A549 (cell line): ENCODE results near the gene CDK4. TPM values are rescaled to one million over a fixed set of nuclear protein-coding genes. Genes with fewer than 3 reads are reported as not detected.

ENCODE experiments used
- ATAC-seq, 2 experiments: fragments of 200-7000 bp in 1 of 2; fragments of >200 bp in 1 of 2; cut with Nextera tagmentation in 1 of 2; cut with Tn5 transposase in 1 of 2; 3 replicates each; pipeline versions ENCODE4 v1.8.0 to v1.9.1; 2018 to 2020; ENCODE audit warnings: mild to moderate bottlenecking in 1 of 2, moderate library complexity in 1 of 2
- CTCF ChIA-PET: fragments of 300-600 bp; sonication (Branson Sonifier 250); formaldehyde crosslinking; extraction: SDS; loops from one replicate; lab custom pipeline; 2021; ENCODE audit warnings: antibody characterized with exemption, inconsistent platforms; lab: Yijun Ruan, JAX
- POLR2A ChIA-PET: fragments of 350-600 bp; formaldehyde crosslinking; extraction: SDS; loops from one replicate; lab custom pipeline; 2021; ENCODE audit warnings: antibody characterized with exemption, inconsistent platforms; lab: Yijun Ruan, JAX
- DNase-seq, 2 experiments: peaks; one replicate each; pipeline versions ENCODE4 v3.0.0 to v3.0.0-alpha.2; 2011 to 2016; ENCODE audit warnings: low read depth in 1 of 2, low spot score in 1 of 2
- FAIRE-seq: peaks from 2 replicates; lab custom pipeline; 2011; peaks lifted over from hg19 to GRCh38; lab: Jason Lieb, UNC
- H3K27ac ChIP-seq, 2 experiments: fragments of >200 bp; sonication (Bioruptor Twin); formaldehyde crosslinking; 3 replicates each; pipeline ENCODE4 v1.5.1; 2016 to 2017
- H3K4me1 ChIP-seq: fragments of >200 bp; sonication (Bioruptor Twin); formaldehyde crosslinking; 3 replicates; pipeline ENCODE4 v1.6.1; 2016
- H3K4me2 ChIP-seq: fragments of >200 bp; sonication (Bioruptor Twin); formaldehyde crosslinking; 3 replicates; pipeline ENCODE4 v1.6.1; 2016
- H3K4me3 ChIP-seq: fragments of >200 bp; sonication (Bioruptor Twin); formaldehyde crosslinking; 3 replicates; pipeline ENCODE4 v1.5.1; 2016
- H3K9me3 ChIP-seq: fragments of >200 bp; sonication (Bioruptor Twin); formaldehyde crosslinking; 3 replicates; pipeline ENCODE4 v1.6.1; 2016
- BCL3 ChIP-seq: fragments of >200 bp; sonication (Bioruptor Twin); formaldehyde crosslinking; IDR thresholded peaks from 3 replicates; pipeline ENCODE4 v1.6.1; 2016
- BHLHE40 ChIP-seq: IDR thresholded peaks from 2 replicates; pipeline ENCODE4 v1.6.1; 2012; ENCODE audit warnings: low read depth, low read length, inconsistent platforms
- CBX2 ChIP-seq: fragments of 200-600 bp; sonication (generic); IDR thresholded peaks from 2 replicates; pipeline ENCODE4 v1.6.1; 2016; ENCODE audit warnings: low read depth, mild to moderate bottlenecking, borderline replicate concordance
- CBX8 ChIP-seq: fragments of 200-600 bp; sonication (generic); IDR thresholded peaks from 2 replicates; pipeline ENCODE4 v1.6.1; 2016
- CTCF ChIP-seq: fragments of >200 bp; sonication (Bioruptor Twin); formaldehyde crosslinking; IDR thresholded peaks from 3 replicates; pipeline ENCODE4 v1.5.1; 2016
- E2F6 ChIP-seq: IDR thresholded peaks from 2 replicates; pipeline ENCODE4 v1.6.1; 2012; ENCODE audit warnings: low read depth, borderline replicate concordance
- EHF ChIP-seq: fragments of 250-450 bp; sonication (Bioruptor Pico); IDR thresholded peaks from 2 replicates; pipeline ENCODE4 v1.5.0; 2020; ENCODE audit warnings: mild to moderate bottlenecking
- EHMT2 ChIP-seq: fragments of 200-600 bp; sonication (generic); IDR thresholded peaks from 2 replicates; pipeline ENCODE4 v1.6.1; 2016; ENCODE audit warnings: antibody characterized with exemption, low read depth, mild to moderate bottlenecking, moderate library complexity
- ELK1 ChIP-seq: fragments of 150-350 bp; IDR thresholded peaks from 2 replicates; pipeline ENCODE4 v1.6.1; 2014; ENCODE audit warnings: low read depth, mild to moderate bottlenecking, low read length
- ESRRA ChIP-seq: fragments of 150-350 bp; IDR thresholded peaks from 2 replicates; pipeline ENCODE4 v1.6.1; 2014; ENCODE audit warnings: mild to moderate bottlenecking, low read length, borderline replicate concordance
- FOSB ChIP-seq: fragments of 250-450 bp; sonication (Bioruptor Pico); IDR thresholded peaks from 2 replicates; pipeline ENCODE4 v1.5.0; 2020; ENCODE audit warnings: mild to moderate bottlenecking, moderate library complexity
- FOXS1 ChIP-seq: fragments of 250-450 bp; sonication (Bioruptor Pico); IDR thresholded peaks from 2 replicates; pipeline ENCODE4 v1.5.0; 2020; ENCODE audit warnings: mild to moderate bottlenecking, moderate library complexity
- HDAC2 ChIP-seq: fragments of 200-600 bp; sonication (generic); IDR thresholded peaks from 2 replicates; pipeline ENCODE4 v1.6.1; 2016
- HEYL ChIP-seq: fragments of 250-450 bp; sonication (Bioruptor Pico); IDR thresholded peaks from 2 replicates; pipeline ENCODE4 v1.8.0; 2021; ENCODE audit warnings: mild to moderate bottlenecking, moderate library complexity
- HOXB13 ChIP-seq: fragments of 250-450 bp; sonication (Bioruptor Pico); IDR thresholded peaks from 2 replicates; pipeline ENCODE4 v1.5.0; 2020; ENCODE audit warnings: low read depth, mild to moderate bottlenecking, moderate library complexity
- MYC ChIP-seq: IDR thresholded peaks from 2 replicates; pipeline ENCODE4 v1.6.1; 2012; ENCODE audit warnings: mild to moderate bottlenecking, inconsistent platforms, low read length, improper control_type of control experiment, borderline replicate concordance
- NPAS2 ChIP-seq: fragments of 250-450 bp; sonication (Bioruptor Pico); IDR thresholded peaks from 2 replicates; pipeline ENCODE4 v1.8.0; 2022; ENCODE audit warnings: mild to moderate bottlenecking, moderate library complexity, borderline replicate concordance
- POLR2A ChIP-seq: IDR thresholded peaks from 2 replicates; pipeline ENCODE4 v1.6.1; 2012; ENCODE audit warnings: mild to moderate bottlenecking, low read length
- RAD21 ChIP-seq, 2 experiments: fragments of >200 bp in 1 of 2; sonication (Bioruptor Twin) in 1 of 2; formaldehyde crosslinking in 1 of 2; IDR thresholded peaks in 1 of 2; conservative IDR thresholded peaks in 1 of 2; 2 replicates in 1 of 2; 3 replicates in 1 of 2; pipeline ENCODE4 v1.6.1; 2012 to 2018; ENCODE audit warnings: inconsistent platforms in 1 of 2
- REST ChIP-seq: fragments of 200-600 bp; sonication (generic); IDR thresholded peaks from 2 replicates; pipeline ENCODE4 v1.6.1; 2016; ENCODE audit warnings: antibody characterized with exemption, mild to moderate bottlenecking, moderate library complexity
- RFX5 ChIP-seq: fragments of 450-650 bp; IDR thresholded peaks from 2 replicates; pipeline ENCODE4 v1.7.1; 2014; ENCODE audit warnings: antibody characterized with exemption, mild to moderate bottlenecking, moderate library complexity
- RNF2 ChIP-seq: fragments of 200-600 bp; sonication (generic); IDR thresholded peaks from 2 replicates; pipeline ENCODE4 v1.6.1; 2016; ENCODE audit warnings: low read depth, mild to moderate bottlenecking, antibody characterized with exemption, moderate library complexity, borderline replicate concordance
- SREBF2 ChIP-seq: fragments of 450-650 bp; IDR thresholded peaks from 2 replicates; pipeline ENCODE4 v1.6.1; 2014; ENCODE audit warnings: mild to moderate bottlenecking, moderate library complexity
- TFCP2L1 ChIP-seq: fragments of 250-450 bp; sonication (Bioruptor Pico); IDR thresholded peaks from 2 replicates; pipeline ENCODE4 v1.5.0; 2021; ENCODE audit warnings: mild to moderate bottlenecking
- TP53 ChIP-seq: fragments of 250-450 bp; sonication (Bioruptor Pico); IDR thresholded peaks from 2 replicates; pipeline ENCODE4 v1.5.0; 2021; ENCODE audit warnings: mild to moderate bottlenecking, moderate library complexity
- USF2 ChIP-seq: fragments of 450-650 bp; IDR thresholded peaks from 2 replicates; pipeline ENCODE4 v1.6.1; 2014; ENCODE audit warnings: antibody characterized with exemption
- ZC3H11A ChIP-seq: fragments of 450-650 bp; IDR thresholded peaks from 2 replicates; pipeline ENCODE4 v1.6.1; 2014; ENCODE audit warnings: antibody characterized with exemption, mild to moderate bottlenecking
- ZSCAN20 ChIP-seq: fragments of 250-450 bp; sonication (Bioruptor Pico); IDR thresholded peaks from 2 replicates; pipeline ENCODE4 v1.8.0; 2022; ENCODE audit warnings: mild to moderate bottlenecking, moderate library complexity
- WGBS: methylation state at CpG from one replicate; pipeline ENCODE4 v1.1.6; 2017; ENCODE audit errors: missing lambda C conversion rate; 5-methylcytosine and 5-hydroxymethylcytosine counted together
- polyA plus RNA-seq, 4 experiments: library from polyadenylated mRNA; depleted of rRNA in 3 of 4; stranded (reverse); fragments of >200 nt; fragmentation: RNase III in 1 of 4; extraction: RNeasy Plus Mini Kit Qiagen cat#74134 plus additional on column Dnase treatment in 1 of 4; gene quantifications; 2 replicates in 3 of 4; 3 replicates in 1 of 4; pipeline ENCODE4 v1.2.3, GENCODE V29; 2011 to 2017

The CDK4 gene
- polyA plus RNA-seq, 2 of the 4 experiments (the other 2 are of a cell fraction): 226 to 255 TPM

GRCh38 chr12:57775563-57776246 is 23.6 kb upstream of the CDK4 start:
- 82% methylated on average over 4 of the region's 4 CpGs for WGBS
- Histone ChIP-seq H3K4me3 (no peak overlapping the region), H3K9me3 (no peaks in the 10 kb centered on the region), H3K4me1 (peaks cover 13% of the 10 kb centered on the region; the same call in 1 of the 3 replicates), H3K27ac (no peak overlapping the region), H3K4me2 (no peak overlapping the region)
- TF ChIP-seq ZSCAN20: no peak
- TF ChIP-seq CTCF: no peak
- TF ChIP-seq HOXB13 (CRISPR knock-in tag): no peak
- no peak for TF ChIP-seq BCL3
- no peak for TF ChIP-seq RAD21 (conservative IDR thresholded peaks at IDR 0.05 in 1 of 2, IDR thresholded peaks at IDR 0.05 in 1 of 2)
- no peak for TF ChIP-seq CBX8
- TF ChIP-seq HEYL (CRISPR knock-in tag): no peak
- TF ChIP-seq TP53 (CRISPR knock-in tag): no peak
- no peak for TF ChIP-seq CBX2
- TF ChIP-seq SREBF2: no peak
- no peak for TF ChIP-seq RFX5
- TF ChIP-seq ELK1: no peak
- TF ChIP-seq ESRRA: no peak
- TF ChIP-seq BHLHE40: no peak
- no peak for TF ChIP-seq HDAC2
- TF ChIP-seq FOXS1 (CRISPR knock-in tag): no peak
- POLR2A ChIA-PET: no interaction called here
- DNase-seq: peak in 1 of 2 experiments; percentile 33
- no peak for ATAC-seq
- CTCF ChIA-PET: interaction anchor here (0.6 to 3.2 kb wide), 9 partner anchors 8 to 143 kb away, joined by 3 to 16 read pairs (median 3); partner anchors contain the start of genes B4GALNT1 and TSFM
- no peak for FAIRE-seq

- Histone ChIP-seq H3K9me3 (no peaks in the 10 kb centered on the region), H3K4me2 (no peak overlapping the region), H3K4me1 (peaks cover 14% of the 10 kb centered on the region; the same call in 1 of the 3 replicates), H3K4me3 (no peak overlapping the region), H3K27ac (no peak overlapping the region)
- no peak for ATAC-seq
- FAIRE-seq: no peak
- CTCF ChIA-PET: interaction anchor here (0.8 to 3.2 kb wide), 9 partner anchors 9 to 142 kb away, joined by 3 to 16 read pairs (median 4); partner anchors contain the start of genes B4GALNT1 and TSFM
- no peak for DNase-seq
- POLR2A ChIA-PET: no interaction called here
- WGBS: 79% methylated on average over 2 of the region's 3 CpGs
- TF ChIP-seq EHMT2: no peak
- TF ChIP-seq POLR2A: no peak
- TF ChIP-seq ZC3H11A: no peak
- TF ChIP-seq USF2: no peak
- TF ChIP-seq RFX5: no peak
- TF ChIP-seq TFCP2L1 (CRISPR knock-in tag): no peak
- TF ChIP-seq ESRRA: no peak
- no peak for TF ChIP-seq HDAC2
- no peak for TF ChIP-seq FOSB (CRISPR knock-in tag)
- no peak for TF ChIP-seq NPAS2 (CRISPR knock-in tag)
- no peak for TF ChIP-seq EHF (CRISPR knock-in tag)
- TF ChIP-seq REST: no peak
- no peak for TF ChIP-seq RNF2
- no peak for TF ChIP-seq MYC
- TF ChIP-seq E2F6: no peak
- TF ChIP-seq, all 56 proteins: peak for 0
Observed at GRCh38 chr12:57775044-57775443, 22.9 kb upstream of the CDK4 start.
